Testis (tissue), 2 donors: Measurements from ENCODE around the gene BAK1.

ENCODE experiments used
- CTCF ChIP-seq, 3 experiments: fragments of 450-650 bp in 2 of 3; fragments of 200-600 bp in 1 of 3; sonication (generic) in 1 of 3; IDR thresholded peaks; one replicate each; pipeline ENCODE4 v1.5.1; 2016 to 2019; ENCODE audit warnings: antibody characterized with exemption in 3 of 3, mild to moderate bottlenecking in 2 of 3, moderate library complexity in 1 of 3
- POLR2A ChIP-seq: fragments of 450-650 bp; IDR thresholded peaks from one replicate; pipeline ENCODE4 v1.6.1; 2017; ENCODE audit warnings: antibody characterized with exemption, mild to moderate bottlenecking, moderate library complexity

DNA sequence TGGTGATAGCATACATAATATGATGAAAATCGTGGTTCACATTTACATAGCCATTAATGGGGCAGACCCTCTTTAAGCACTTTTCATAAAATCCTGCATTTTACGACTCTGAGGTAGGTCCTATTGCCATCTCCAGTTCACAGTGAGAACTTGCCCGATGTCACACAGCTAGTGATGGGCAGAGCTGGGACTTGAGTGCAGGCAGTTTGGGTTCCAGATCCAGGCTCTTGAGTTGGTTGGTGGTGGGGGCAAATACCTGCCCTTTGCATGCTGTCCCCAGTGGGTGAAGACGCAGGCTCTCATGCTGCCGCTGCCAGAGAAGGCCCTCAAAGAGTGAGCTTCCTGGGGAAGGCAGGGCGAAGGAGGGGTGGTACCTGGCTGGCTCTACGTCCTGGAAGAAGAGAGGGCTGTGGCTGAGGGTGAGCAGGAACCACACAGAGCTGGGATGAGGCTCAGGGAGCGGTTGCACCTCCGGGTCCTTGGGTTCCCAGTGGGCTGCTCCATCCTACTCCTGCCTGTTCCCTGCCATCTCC lies 6.1 kb upstream of the BAK1 start:
- no peak for TF ChIP-seq CTCF (IDR thresholded peaks at IDR 0.05)
- TF ChIP-seq POLR2A: no peak
